Measurements from ENCODE around the gene PYGO1. TPM values are rescaled to one million over a fixed set of nuclear protein-coding genes. Genes with fewer than 3 reads are reported as not detected.

The PYGO1 gene
- total RNA-seq: not detected
- polyA plus RNA-seq: not detected

GRCh38 chr15:55588070-55588814, at the start of gene PYGO1:
Gene PYGO1 (minus strand): TSS chr15:55588345. CDS start chr15:55587883, 462 bp downstream.
- Mint-ChIP-seq H3K4me3 (peak within 1 kb of the TSS; percentile 68 to 84 (median 80)), H3K4me1 (peaks cover 0 to 7% (median 4%) of the 10 kb centered on the region in 4 donors), H3K27me3 (peaks cover 17 to 26% of the 10 kb centered on the region in 2 donors), H3K27ac (peak within 1 kb of the TSS in 2 of 7 donors; percentile 58 to 60), H3K36me3 (peaks cover 0 to 3% of the 10 kb centered on the region in 2 donors), H3K9me3 (peaks cover 0 to 2% (median 0%) of the 10 kb centered on the region in 8 donors)
- intact Hi-C loops (cut with micrococcal nuclease): no loop called here
- H3K27ac ChIP-seq (ENCODE audit: low read depth, low read length): no peak within 1 kb of the TSS
- H3K27me3 ChIP-seq (ENCODE audit: insufficient read depth, low read length): peaks cover 32% of the 10 kb centered on the region
- peak; percentile 14 to 40 (median 17) for DNase-seq
- H3K4me3 ChIP-seq (ENCODE audit: low read length in 2 of 2): no peak within 1 kb of the TSS
- CTCF ChIA-PET (ENCODE audit: partially characterized antibody): no interaction called here
- no peaks in the 10 kb centered on the region for H3K36me3 ChIP-seq (ENCODE audit: insufficient read depth, low read length)
- POLR2A ChIA-PET (ENCODE audit: partially characterized antibody): no interaction called here
- no peaks in the 10 kb centered on the region for H3K9me3 ChIP-seq (ENCODE audit: control insufficient read depth in 1 of 2, low read length in 2 of 2)
- peaks cover 4% of the 10 kb centered on the region for H3K4me1 ChIP-seq (ENCODE audit: insufficient read depth, low read length)

- Mint-ChIP-seq H3K4me3 (no peak overlapping the region), H3K9me3 (no peaks in the 10 kb centered on the region), H3K27me3 (peaks cover 3 to 4% of the 10 kb centered on the region in 2 donors), H3K4me1 (no peaks in the 10 kb centered on the region), H3K27ac (no peak overlapping the region), H3K36me3 (no peaks in the 10 kb centered on the region)
- ChIA-PET CTCF (ENCODE audit: partially characterized antibody) (no interaction called here), POLR2A (ENCODE audit: partially characterized antibody) (no interaction called here)
- Histone ChIP-seq H3K27me3 (ENCODE audit: insufficient read depth, low read length) (no peaks in the 10 kb centered on the region), H3K27ac (ENCODE audit: low read depth, low read length) (no peak overlapping the region), H3K36me3 (ENCODE audit: insufficient read depth, low read length) (no peaks in the 10 kb centered on the region), H3K4me3 (ENCODE audit: low read length in 2 of 2) (no peak overlapping the region), H3K4me1 (ENCODE audit: insufficient read depth, low read length) (no peaks in the 10 kb centered on the region), H3K9me3 (ENCODE audit: control insufficient read depth in 1 of 2, low read length in 2 of 2) (no peaks in the 10 kb centered on the region)
- no peak for DNase-seq
- intact Hi-C loops (cut with micrococcal nuclease): no loop called here
These were observed 48.9 kb upstream of the PYGO1 start for GRCh38 chr15:55637086-55637485.

GRCh38 chr15:55633731-55634130, 45.6 kb upstream of the PYGO1 start:
- Mint-ChIP-seq H3K27me3 (peaks cover 0 to 4% of the 10 kb centered on the region in 2 donors), H3K4me3 (no peak overlapping the region), H3K36me3 (no peaks in the 10 kb centered on the region), H3K9me3 (no peaks in the 10 kb centered on the region), H3K27ac (no peak overlapping the region), H3K4me1 (no peaks in the 10 kb centered on the region)
- no peak overlapping the region for H3K4me3 ChIP-seq (ENCODE audit: low read length in 2 of 2)
- no peaks in the 10 kb centered on the region for H3K9me3 ChIP-seq (ENCODE audit: control insufficient read depth in 1 of 2, low read length in 2 of 2)
- DNase-seq: no peak
- no peak overlapping the region for H3K27ac ChIP-seq (ENCODE audit: low read depth, low read length)
- ChIA-PET CTCF (ENCODE audit: partially characterized antibody) (no interaction called here), POLR2A (ENCODE audit: partially characterized antibody) (no interaction called here)
- no peaks in the 10 kb centered on the region for H3K27me3 ChIP-seq (ENCODE audit: insufficient read depth, low read length)
- H3K36me3 ChIP-seq (ENCODE audit: insufficient read depth, low read length): no peaks in the 10 kb centered on the region
- intact Hi-C loops (cut with micrococcal nuclease): no loop called here
- H3K4me1 ChIP-seq (ENCODE audit: insufficient read depth, low read length): no peaks in the 10 kb centered on the region

DNA sequence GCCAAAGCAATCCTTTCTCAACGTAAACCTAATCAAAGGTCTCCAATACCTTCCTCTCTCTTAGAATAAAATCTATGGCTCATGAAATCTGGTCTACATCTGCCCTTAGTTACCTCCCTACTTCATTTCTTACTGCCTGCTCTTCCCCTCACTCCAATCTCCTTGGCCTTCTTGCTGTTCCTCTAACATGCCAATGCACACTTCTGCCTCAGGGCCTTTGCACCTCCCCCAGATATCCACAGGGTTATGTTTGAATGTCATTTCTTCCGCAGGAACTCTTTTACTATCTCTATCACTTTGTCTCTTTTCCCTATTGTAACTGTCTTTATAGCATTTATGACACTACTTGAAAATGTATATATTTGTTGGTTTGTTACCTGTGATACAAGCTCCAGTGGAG, 44.3 kb upstream of the PYGO1 start:
- CTCF ChIA-PET (ENCODE audit: partially characterized antibody): no interaction called here

GRCh38 chr15:55630858-55631257, 42.7 kb upstream of the PYGO1 start:
- CTCF ChIA-PET (ENCODE audit: partially characterized antibody): no interaction called here
- no peaks in the 10 kb centered on the region for H3K36me3 Mint-ChIP-seq
- no peaks in the 10 kb centered on the region for H3K36me3 ChIP-seq (ENCODE audit: insufficient read depth, low read length)

More for the DNA sequence above, 44.3 kb upstream of the PYGO1 start:
- no peak overlapping the region for H3K4me3 ChIP-seq (ENCODE audit: low read length in 2 of 2)
- H3K27ac Mint-ChIP-seq: no peak overlapping the region
- H3K9me3 Mint-ChIP-seq: peaks cover 0 to 2% (median 0%) of the 10 kb centered on the region in 8 donors
- peaks cover 1 to 4% of the 10 kb centered on the region in 2 donors for H3K27me3 Mint-ChIP-seq
- no peaks in the 10 kb centered on the region for H3K4me1 ChIP-seq (ENCODE audit: insufficient read depth, low read length)
- no peak overlapping the region for H3K4me3 Mint-ChIP-seq
- no peaks in the 10 kb centered on the region for H3K4me1 Mint-ChIP-seq
- no peaks in the 10 kb centered on the region for H3K36me3 Mint-ChIP-seq
- no peak overlapping the region for H3K27ac ChIP-seq (ENCODE audit: low read depth, low read length)
- intact Hi-C loops (cut with micrococcal nuclease): no loop called here
- DNase-seq: no peak
- POLR2A ChIA-PET (ENCODE audit: partially characterized antibody): no interaction called here
- H3K9me3 ChIP-seq (ENCODE audit: control insufficient read depth in 1 of 2, low read length in 2 of 2): no peaks in the 10 kb centered on the region
- H3K36me3 ChIP-seq (ENCODE audit: insufficient read depth, low read length): no peaks in the 10 kb centered on the region
- no peaks in the 10 kb centered on the region for H3K27me3 ChIP-seq (ENCODE audit: insufficient read depth, low read length)

GRCh38 chr15:55628369-55628730, 40.2 kb upstream of the PYGO1 start:
- no peak overlapping the region for H3K27ac ChIP-seq (ENCODE audit: low read depth, low read length)
- intact Hi-C loops (cut with micrococcal nuclease): no loop called here
- peaks cover 1 to 4% of the 10 kb centered on the region in 2 donors for H3K27me3 Mint-ChIP-seq
- no peaks in the 10 kb centered on the region for H3K9me3 ChIP-seq (ENCODE audit: control insufficient read depth in 1 of 2, low read length in 2 of 2)
- H3K36me3 Mint-ChIP-seq: no peaks in the 10 kb centered on the region
- H3K4me3 Mint-ChIP-seq: no peak overlapping the region
- ChIA-PET POLR2A (ENCODE audit: partially characterized antibody) (no interaction called here), CTCF (ENCODE audit: partially characterized antibody) (no interaction called here)
- H3K9me3 Mint-ChIP-seq: peaks cover 0 to 2% (median 0%) of the 10 kb centered on the region in 8 donors
- H3K36me3 ChIP-seq (ENCODE audit: insufficient read depth, low read length): no peaks in the 10 kb centered on the region
- H3K4me3 ChIP-seq (ENCODE audit: low read length in 2 of 2): no peak overlapping the region
- no peak overlapping the region for H3K27ac Mint-ChIP-seq
- no peaks in the 10 kb centered on the region for H3K4me1 ChIP-seq (ENCODE audit: insufficient read depth, low read length)
- H3K4me1 Mint-ChIP-seq: no peaks in the 10 kb centered on the region
- DNase-seq: no peak
- H3K27me3 ChIP-seq (ENCODE audit: insufficient read depth, low read length): no peaks in the 10 kb centered on the region

More at GRCh38 chr15:55630858-55631257, 42.7 kb upstream of the PYGO1 start:
- Histone ChIP-seq H3K4me3 (ENCODE audit: low read length in 2 of 2) (no peak overlapping the region), H3K27ac (ENCODE audit: low read depth, low read length) (no peak overlapping the region), H3K9me3 (ENCODE audit: control insufficient read depth in 1 of 2, low read length in 2 of 2) (no peaks in the 10 kb centered on the region), H3K4me1 (ENCODE audit: insufficient read depth, low read length) (no peaks in the 10 kb centered on the region), H3K27me3 (ENCODE audit: insufficient read depth, low read length) (no peaks in the 10 kb centered on the region)
- peaks cover 1 to 4% of the 10 kb centered on the region in 2 donors for H3K27me3 Mint-ChIP-seq
- H3K4me1 Mint-ChIP-seq: no peaks in the 10 kb centered on the region
- H3K27ac Mint-ChIP-seq: no peak overlapping the region
- POLR2A ChIA-PET (ENCODE audit: partially characterized antibody): no interaction called here
- DNase-seq: no peak
- peaks cover 0 to 2% (median 0%) of the 10 kb centered on the region in 8 donors for H3K9me3 Mint-ChIP-seq
- no peak overlapping the region for H3K4me3 Mint-ChIP-seq
- intact Hi-C loops (cut with micrococcal nuclease): no loop called here

GRCh38 chr15:55627730-55628368, 39.7 kb upstream of the PYGO1 start:
- Mint-ChIP-seq H3K36me3 (no peaks in the 10 kb centered on the region), H3K9me3 (peaks cover 0 to 2% (median 0%) of the 10 kb centered on the region in 8 donors), H3K4me3 (no peak overlapping the region), H3K4me1 (no peaks in the 10 kb centered on the region), H3K27me3 (peaks cover 1 to 4% of the 10 kb centered on the region in 2 donors), H3K27ac (peak overlapping the region in 1 of 7 donors; percentile 8)
- DNase-seq: no peak
- H3K36me3 ChIP-seq (ENCODE audit: insufficient read depth, low read length): no peaks in the 10 kb centered on the region
- no peaks in the 10 kb centered on the region for H3K9me3 ChIP-seq (ENCODE audit: control insufficient read depth in 1 of 2, low read length in 2 of 2)
- no peaks in the 10 kb centered on the region for H3K4me1 ChIP-seq (ENCODE audit: insufficient read depth, low read length)
- H3K27me3 ChIP-seq (ENCODE audit: insufficient read depth, low read length): no peaks in the 10 kb centered on the region
- POLR2A ChIA-PET (ENCODE audit: partially characterized antibody): no interaction called here
- H3K4me3 ChIP-seq (ENCODE audit: low read length in 2 of 2): no peak overlapping the region
- CTCF ChIA-PET (ENCODE audit: partially characterized antibody): no interaction called here
- no peak overlapping the region for H3K27ac ChIP-seq (ENCODE audit: low read depth, low read length)
- intact Hi-C loops (cut with micrococcal nuclease): no loop called here

Measured in CD4-positive, alpha-beta memory T cell (primary cell).